ENCODE data around the gene SLC22A14.

SLC22A14 gene

GRCh38 chr3:38343797-38344594, 61.9 kb downstream of the SLC22A14 start:
- DNase-seq (ENCODE audit: low read depth, low spot score), result no peak

GRCh38 chr3:38345879-38346586, 63.9 kb downstream of the SLC22A14 start:
- DNase-seq (ENCODE audit: low read depth, low spot score), result no peak

GRCh38 chr3:38346587-38347410, 64.7 kb downstream of the SLC22A14 start, which contains the start of gene XYLB:
TSS of gene XYLB (plus strand) at chr3:38346785. CDS start at chr3:38346869, 84 bp downstream.
- DNase-seq (ENCODE audit: low read depth, low spot score), result peak; percentile 57

GRCh38 chr3:38347421-38348200, 65.5 kb downstream of the SLC22A14 start:
- DNase-seq (ENCODE audit: low read depth, low spot score), result no peak

- no peak for DNase-seq (ENCODE audit: low read depth, low spot score)
Observed at GRCh38 chr3:38348903-38349302, 66.8 kb downstream of the SLC22A14 start.

GRCh38 chr3:38349684-38350359, 67.7 kb downstream of the SLC22A14 start:
- no peak for DNase-seq (ENCODE audit: low read depth, low spot score)

- DNase-seq (ENCODE audit: low read depth, low spot score), result no peak
Observed at GRCh38 chr3:38353151-38353550, 71.1 kb downstream of the SLC22A14 start.

- DNase-seq (ENCODE audit: low read depth, low spot score), result no peak
Observed at GRCh38 chr3:38354588-38355330, 72.7 kb downstream of the SLC22A14 start.

GRCh38 chr3:38359038-38359437, 76.9 kb downstream of the SLC22A14 start:
- no peak for DNase-seq (ENCODE audit: low read depth, low spot score)

- DNase-seq (ENCODE audit: low read depth, low spot score), result no peak
Observed at GRCh38 chr3:38360345-38360744, 78.3 kb downstream of the SLC22A14 start.

- DNase-seq (ENCODE audit: low read depth, low spot score), result no peak
Observed at GRCh38 chr3:38361496-38361895, 79.4 kb downstream of the SLC22A14 start.

- DNase-seq (ENCODE audit: low read depth, low spot score), result no peak
Observed at GRCh38 chr3:38362825-38363224, 80.7 kb downstream of the SLC22A14 start.

GRCh38 chr3:38364721-38365400, 82.8 kb downstream of the SLC22A14 start:
- no peak for DNase-seq (ENCODE audit: low read depth, low spot score)

- DNase-seq (ENCODE audit: low read depth, low spot score), result no peak
Observed at GRCh38 chr3:38365469-38366062, 83.5 kb downstream of the SLC22A14 start.

GRCh38 chr3:38366082-38366481, 84.0 kb downstream of the SLC22A14 start:
- DNase-seq (ENCODE audit: low read depth, low spot score), result no peak

- DNase-seq (ENCODE audit: low read depth, low spot score), result no peak
Observed at GRCh38 chr3:38367779-38368178, 85.7 kb downstream of the SLC22A14 start.

All from activated naive CD8-positive, alpha-beta T cell treated with anti-CD3 and anti-CD28 coated beads, Interleukin-2, amount 50 U/mL, for 16 hours (primary cell).